ENCODE data around the gene DHRS2.

GRCh38 chr14:23629204-23629603 lies 7.0 kb upstream of the DHRS2 start:
- no peak for TF ChIP-seq EZH2 (IDR thresholded peaks at IDR 0.05; ENCODE audit: insufficient read depth, poor library complexity, severe bottlenecking)
- TF ChIP-seq EZH2phosphoT487 (IDR thresholded peaks at IDR 0.05; ENCODE audit: insufficient read depth, low read depth), result no peak

All from GM23248 (cell line).